HG03064 (cell line): ENCODE measurements around the gene TBX21.
"Not testable (repeated sequence)": the region's sequence is repeated elsewhere in the genome, so short reads cannot be mapped to it uniquely, and the experiment has no call there.

Source experiments
- ATAC-seq: cut with Tn5 transposase; IDR thresholded peaks from one replicate; pipeline ENCODE4 v1.9.1; 2021; ENCODE audit warnings: low read depth; ENCODE audit not compliant: unreplicated experiment

TBX21 gene

GRCh38 chr17:47729476-47729875 lies 3.6 kb upstream of the TBX21 start:
- no peak for ATAC-seq

GRCh38 chr17:47730681-47731080 lies 2.4 kb upstream of the TBX21 start:
- no peak for ATAC-seq

GRCh38 chr17:47731396-47731795 lies 1.6 kb upstream of the TBX21 start:
- ATAC-seq: no peak

- ATAC-seq: no peak
These were observed 513 bp upstream of the TBX21 start for GRCh38 chr17:47732399-47733046.

- ATAC-seq: peak; percentile 17
These were observed 806 bp downstream of the TBX21 start for GRCh38 chr17:47733674-47734410.

GRCh38 chr17:47735139-47735464 lies 2.1 kb downstream of the TBX21 start:
- no peak for ATAC-seq

GRCh38 chr17:47735536-47736011 lies 2.5 kb downstream of the TBX21 start:
- peak; percentile 40 for ATAC-seq

- no peak for ATAC-seq
These were observed 3.8 kb downstream of the TBX21 start for GRCh38 chr17:47736501-47737495.

- ATAC-seq: no peak
These were observed 5.1 kb downstream of the TBX21 start for GRCh38 chr17:47738178-47738577.

- no peak for ATAC-seq
These were observed 6.1 kb downstream of the TBX21 start for GRCh38 chr17:47739150-47739549.

- not testable (repeated sequence) for ATAC-seq
These were observed 6.9 kb downstream of the TBX21 start for GRCh38 chr17:47739945-47740344.

- ATAC-seq: no peak
These were observed 8.2 kb downstream of the TBX21 start for GRCh38 chr17:47741109-47741792.

- ATAC-seq: no peak
These were observed 8.7 kb downstream of the TBX21 start for GRCh38 chr17:47741793-47742145.

GRCh38 chr17:47742319-47743181 lies 9.5 kb downstream of the TBX21 start:
- no peak for ATAC-seq

- no peak for ATAC-seq
These were observed 11.4 kb downstream of the TBX21 start for GRCh38 chr17:47744168-47745036.

GRCh38 chr17:47745037-47745380 lies 12.0 kb downstream of the TBX21 start:
- no peak for ATAC-seq

GRCh38 chr17:47751471-47751870 lies 18.4 kb downstream of the TBX21 start:
- no peak for ATAC-seq

- ATAC-seq: no peak
These were observed 24.4 kb downstream of the TBX21 start for GRCh38 chr17:47757386-47757785.
